Middle frontal gyrus (tissue), 1 donor: ENCODE results near the gene DCDC2.
"Not testable (repeated sequence)": the region's sequence is repeated elsewhere in the genome, so short reads cannot be mapped to it uniquely, and the experiment has no call there.

Experiments used
- DNase-seq: peaks from one replicate; pipeline ENCODE4 v3.0.0-alpha.2; 2015; ENCODE audit warnings: low spot score; ENCODE audit errors: extremely low spot score

The DCDC2 gene

DNA sequence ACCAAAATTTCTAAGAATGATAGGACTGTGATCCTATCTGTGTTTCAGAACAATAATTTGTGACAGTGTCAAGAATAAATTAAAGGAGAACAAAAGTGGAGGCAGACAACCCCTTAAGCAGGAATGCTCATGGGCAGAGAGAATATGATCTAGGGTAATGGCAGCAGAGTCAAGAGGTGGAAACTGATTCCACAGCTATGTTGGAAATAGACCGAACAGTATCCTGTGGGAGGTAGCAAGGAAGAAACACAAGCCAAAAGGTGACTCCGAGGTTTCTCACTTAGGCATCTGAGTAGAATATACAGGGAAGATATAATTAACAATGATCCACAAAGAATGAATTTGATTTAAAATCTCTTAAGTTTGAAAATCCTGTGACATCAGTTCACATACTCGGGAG, 131.3 kb downstream of the DCDC2 start:
- no peak for DNase-seq

DNA sequence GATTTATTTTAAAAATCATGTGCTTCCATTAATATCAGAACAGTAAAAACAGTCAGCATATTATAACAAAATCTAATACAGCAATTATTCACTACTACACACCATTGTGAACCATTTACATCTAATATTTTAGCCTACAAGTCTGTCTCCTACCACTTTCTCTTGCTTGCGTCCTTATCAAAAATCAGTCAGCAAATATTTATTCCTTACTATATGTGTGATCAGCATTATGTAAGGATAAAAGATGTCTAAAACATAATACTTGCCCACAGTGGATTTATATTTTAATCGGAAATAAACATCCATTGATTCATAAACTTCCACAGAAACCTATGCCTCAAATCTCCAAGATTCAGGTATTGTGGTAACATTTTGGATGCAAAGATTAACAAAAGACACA, 132.0 kb downstream of the DCDC2 start:
- DNase-seq, result no peak

DNA sequence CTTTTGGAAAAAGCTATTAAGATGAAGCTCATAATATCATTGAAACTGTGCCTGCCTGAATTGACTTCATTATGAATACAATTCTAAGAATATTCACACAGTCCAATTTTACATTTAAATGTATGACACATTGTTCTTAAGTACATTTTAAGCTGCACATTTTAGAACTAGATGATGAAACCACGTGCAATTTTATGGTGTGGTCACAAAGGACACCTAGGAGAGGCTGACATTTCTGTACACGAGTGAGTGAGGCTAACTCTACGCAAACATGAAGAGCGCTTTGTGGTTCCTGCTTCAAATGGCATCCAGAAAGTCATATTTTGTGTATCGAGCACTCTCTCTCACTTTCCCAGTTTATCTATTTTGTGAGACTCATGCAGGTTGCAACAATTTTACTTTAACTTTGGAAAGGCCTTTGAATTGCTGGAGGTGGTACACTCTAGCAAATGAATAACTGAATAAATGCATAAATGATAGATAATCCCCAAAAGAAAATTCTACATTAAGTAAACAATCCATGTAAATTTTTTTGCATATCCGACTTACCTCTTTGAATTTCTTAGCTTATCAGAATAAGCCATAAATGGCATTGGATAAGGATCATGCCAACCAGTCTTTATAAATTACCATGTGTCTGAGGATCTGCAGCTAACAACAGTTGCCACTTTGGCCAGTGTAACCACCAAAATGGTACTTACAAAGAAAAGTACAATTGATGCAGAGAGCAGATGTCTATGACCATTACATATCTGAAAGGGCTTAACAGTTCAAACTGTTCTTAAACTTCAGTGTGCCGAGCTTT, 134.5 kb downstream of the DCDC2 start:
- no peak for DNase-seq

DNA sequence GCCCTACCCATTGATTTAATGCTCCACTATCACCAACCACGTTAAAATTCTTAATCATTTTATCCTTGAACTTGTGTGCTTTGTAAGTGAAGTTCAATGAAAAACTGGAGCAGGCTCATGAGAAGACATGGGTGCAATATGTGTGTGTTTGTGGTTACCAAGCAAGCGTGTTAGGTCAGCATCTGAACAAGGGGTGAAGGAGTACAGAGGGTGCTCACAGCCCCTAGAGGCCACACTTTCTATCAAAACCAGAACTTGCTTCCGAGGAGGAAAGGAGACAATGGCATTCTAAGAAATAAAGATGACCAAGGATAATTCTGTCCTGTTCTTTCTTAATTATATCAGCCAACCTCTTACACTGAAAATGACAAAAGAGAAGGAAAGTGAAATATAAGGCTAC, 138.2 kb downstream of the DCDC2 start:
- no peak for DNase-seq

DNA sequence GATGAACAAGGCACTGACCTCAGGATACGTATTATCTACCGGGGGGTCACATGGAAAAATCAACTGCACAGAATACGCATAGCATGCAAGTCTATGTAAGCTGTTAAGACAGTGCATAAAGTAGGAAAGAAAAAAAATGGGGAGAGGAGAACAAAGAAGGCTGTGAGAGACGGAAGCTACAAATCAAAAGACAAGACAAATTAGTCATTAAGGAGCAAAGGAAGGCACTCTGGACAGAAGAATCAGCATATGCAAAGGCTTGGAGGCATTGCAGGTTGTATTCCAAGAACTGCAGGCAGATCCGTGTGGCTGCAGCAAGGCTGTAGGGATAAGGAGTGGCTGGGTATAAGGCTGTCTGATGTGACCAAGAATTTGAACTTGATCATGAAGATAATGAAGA, 142.9 kb downstream of the DCDC2 start:
- DNase-seq, result no peak

DNA sequence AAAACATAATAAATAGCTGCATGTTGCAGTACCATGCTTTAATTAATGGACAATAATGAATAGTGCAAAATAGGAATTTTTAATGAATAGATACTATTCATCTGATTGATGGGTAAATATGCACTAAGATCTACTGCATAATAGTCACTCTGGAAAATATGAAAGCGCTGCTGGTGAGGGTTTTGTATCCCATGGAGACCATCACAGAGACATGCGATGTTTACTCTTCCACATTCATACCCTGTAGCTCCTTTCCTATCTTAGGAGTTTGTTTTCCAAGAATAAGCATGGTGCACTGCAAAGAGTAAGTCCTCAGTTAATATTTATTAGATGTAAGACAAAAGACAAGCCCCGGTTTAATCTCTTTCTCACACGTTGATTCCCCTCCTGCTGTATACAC, 150.4 kb downstream of the DCDC2 start:
- no peak for DNase-seq

DNA sequence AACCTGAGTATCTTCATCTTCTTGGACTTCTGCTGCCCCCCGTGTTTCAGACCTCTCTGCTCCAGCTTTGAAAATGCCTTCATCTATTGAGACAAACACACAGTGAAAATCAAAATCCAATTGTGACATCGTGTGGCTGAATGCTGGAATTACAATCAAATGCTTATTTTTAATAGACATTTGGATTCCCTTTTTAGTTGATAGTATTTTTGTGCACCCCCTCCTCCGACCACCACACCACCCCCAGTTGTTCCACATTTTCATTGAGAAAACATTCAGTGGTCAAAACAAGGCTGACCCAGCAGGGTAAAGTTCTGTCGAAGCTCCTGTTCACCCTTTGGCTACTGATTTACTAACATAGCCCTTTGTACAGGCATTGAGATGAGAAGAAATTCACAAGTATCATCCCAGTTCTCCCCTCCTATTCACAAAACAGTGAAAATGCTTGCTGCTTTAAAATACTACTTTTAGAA, 152.8 kb downstream of the DCDC2 start:
- no peak for DNase-seq

DNA sequence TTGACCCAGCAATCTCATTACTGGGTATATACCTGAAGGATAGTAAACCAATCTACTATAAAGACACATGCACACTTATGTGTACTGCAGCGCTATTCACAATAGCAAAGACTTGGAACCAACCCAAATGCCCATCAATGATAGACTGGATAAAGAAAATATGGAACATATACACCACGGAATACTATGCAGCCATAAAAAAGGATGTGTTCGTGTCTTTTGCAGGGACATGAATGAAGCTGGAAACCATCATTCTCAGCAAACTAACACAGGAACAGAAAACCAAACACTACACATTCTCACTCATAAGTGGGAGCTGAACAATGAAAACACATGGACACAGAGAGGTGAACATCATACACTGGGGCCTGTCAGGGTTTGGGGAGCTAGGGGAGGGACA, 153.7 kb downstream of the DCDC2 start:
- DNase-seq, result not testable (repeated sequence)

DNA sequence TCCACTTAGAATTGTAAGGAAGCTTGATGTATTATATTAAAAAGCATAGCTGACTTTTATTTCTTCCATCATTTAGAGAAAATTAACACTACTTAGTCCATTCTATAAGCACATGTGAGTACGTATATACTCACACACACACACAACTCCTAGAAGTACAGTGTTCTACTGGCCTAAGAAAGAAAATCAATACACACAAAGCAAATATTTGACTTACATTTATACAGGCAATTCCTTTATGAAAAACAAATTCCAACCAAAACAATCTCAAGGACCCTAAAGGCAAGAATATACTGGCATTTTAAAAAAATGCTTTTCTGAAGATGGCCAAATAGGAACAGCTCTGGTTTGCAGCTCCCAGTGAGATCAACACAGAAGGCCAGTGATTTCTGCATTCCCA, 160.0 kb downstream of the DCDC2 start:
- DNase-seq, result no peak

DNA sequence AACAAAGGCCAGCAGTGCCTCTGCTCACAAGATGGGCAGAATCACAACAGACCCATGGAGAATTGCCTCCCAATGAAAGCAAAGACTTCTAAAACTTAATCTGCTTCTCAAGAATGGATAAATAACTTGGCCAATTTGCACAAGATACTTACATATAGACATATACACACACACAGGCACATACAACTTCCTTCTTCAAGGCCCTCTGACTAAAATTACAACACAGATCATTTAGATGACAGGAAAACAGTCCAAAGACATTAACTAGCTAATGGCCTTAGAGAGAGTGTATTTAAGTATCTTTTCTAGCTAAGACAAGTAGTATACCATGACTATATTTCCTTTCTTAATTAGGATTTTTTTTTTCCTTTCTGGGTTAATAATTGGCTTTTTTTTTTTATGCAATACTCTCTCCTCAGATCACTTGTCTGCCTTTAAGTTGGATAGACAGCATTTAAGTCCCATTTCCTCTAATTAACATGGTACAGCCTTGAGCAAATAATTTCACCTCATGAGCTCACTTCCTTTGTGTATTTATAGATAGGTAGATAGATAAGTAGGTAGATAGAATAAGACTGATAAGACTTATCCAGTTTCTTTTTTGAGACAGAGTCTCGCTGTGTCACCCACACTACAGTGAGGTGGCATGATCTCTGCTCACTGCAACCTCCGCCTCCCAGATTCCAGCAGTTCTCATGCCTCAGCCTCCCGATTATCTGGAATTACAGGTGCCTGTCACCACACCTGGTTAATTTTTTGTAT, 161.8 kb downstream of the DCDC2 start:
- no peak for DNase-seq

DNA sequence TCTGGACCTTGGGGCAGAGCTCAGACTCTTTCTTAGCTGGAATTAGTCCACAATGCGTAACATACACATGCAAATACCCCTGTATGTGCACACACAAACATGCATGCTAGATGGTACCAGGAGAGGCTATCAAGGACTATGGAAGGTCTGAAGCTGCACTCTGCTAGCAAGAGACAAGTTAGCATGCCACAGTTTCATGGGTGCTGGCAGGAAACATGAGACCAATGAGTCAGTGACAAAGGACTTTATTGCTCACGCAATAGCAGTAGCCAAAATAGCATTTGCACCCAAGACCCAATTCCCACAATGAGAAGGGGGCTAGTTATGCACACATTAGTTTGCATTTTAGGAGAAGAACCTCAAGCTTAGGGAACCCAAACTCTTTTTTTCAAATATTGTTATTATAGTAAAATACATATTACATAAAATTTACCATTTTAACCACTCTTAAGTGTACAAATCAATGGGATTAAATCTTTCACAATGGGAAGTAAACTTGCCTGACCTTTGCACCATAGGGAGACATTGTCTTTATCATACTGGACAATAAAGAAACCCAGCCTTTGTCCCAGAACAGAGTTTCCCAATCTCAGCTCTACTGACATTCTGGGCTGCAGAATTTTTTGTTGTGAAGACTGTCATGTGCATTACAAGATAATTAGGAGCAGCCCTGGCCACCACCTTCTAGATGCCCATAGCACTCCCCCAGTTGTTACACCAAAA, 162.7 kb downstream of the DCDC2 start:
- no peak for DNase-seq

DNA sequence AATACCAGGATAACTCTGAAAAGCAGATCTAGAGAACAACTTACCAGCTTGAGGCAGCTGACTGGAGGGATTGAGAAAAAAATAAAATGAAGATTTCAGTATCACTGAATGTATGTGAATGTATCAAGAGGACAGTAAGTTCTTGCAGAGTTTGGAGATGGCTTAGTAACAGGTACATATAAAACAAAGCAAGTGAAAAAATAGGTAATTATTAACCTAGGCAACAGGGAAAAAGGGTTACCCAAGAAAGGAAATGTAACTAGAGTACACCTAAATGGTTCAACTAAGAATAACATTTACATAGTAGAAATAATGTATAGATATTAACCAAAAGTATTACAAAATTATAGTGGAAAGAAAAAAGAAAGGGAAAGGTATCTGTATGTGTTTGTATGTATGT, 164.5 kb downstream of the DCDC2 start:
- no peak for DNase-seq

DNA sequence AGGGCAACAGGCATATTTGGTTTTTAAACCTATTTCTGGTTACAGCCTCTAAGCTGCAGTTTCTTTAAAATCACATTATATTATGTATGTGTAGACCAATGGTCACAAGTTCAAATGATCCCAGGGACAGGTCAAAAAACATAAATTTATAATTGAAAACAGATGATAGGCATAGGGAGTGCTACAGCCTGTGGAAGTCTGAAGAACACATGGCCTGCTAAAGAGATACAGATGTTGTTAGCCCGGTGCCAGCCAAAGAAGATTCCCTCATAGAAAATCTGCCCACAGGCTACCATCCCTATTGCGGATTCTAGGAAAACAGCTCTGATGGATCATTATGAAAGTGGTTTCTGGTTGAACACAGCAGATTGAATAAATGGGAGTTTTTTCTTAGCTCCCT, 166.5 kb downstream of the DCDC2 start:
- no peak for DNase-seq

DNA sequence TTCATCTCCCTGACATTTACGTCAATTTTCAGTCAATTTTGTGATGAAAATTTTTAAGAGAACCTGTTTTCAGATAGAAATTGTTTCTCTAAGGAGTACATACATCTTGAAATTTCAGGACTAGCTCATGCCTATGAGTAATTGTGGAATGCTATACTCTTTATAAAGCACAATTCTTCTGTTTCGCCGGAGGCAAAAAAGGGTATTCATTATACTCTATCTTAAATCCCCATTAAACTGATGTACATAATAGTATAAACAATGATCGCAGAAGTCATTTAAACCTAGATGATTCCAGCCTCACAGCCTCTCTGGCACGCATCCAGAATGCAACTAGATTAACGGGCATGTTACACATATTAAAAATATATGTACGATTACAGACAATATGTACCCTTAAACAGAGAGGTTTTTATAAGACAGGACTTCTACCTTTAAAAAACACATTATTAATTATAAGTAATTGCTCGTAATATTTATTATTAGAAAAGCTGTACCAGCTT, 169.2 kb downstream of the DCDC2 start:
- no peak for DNase-seq

DNA sequence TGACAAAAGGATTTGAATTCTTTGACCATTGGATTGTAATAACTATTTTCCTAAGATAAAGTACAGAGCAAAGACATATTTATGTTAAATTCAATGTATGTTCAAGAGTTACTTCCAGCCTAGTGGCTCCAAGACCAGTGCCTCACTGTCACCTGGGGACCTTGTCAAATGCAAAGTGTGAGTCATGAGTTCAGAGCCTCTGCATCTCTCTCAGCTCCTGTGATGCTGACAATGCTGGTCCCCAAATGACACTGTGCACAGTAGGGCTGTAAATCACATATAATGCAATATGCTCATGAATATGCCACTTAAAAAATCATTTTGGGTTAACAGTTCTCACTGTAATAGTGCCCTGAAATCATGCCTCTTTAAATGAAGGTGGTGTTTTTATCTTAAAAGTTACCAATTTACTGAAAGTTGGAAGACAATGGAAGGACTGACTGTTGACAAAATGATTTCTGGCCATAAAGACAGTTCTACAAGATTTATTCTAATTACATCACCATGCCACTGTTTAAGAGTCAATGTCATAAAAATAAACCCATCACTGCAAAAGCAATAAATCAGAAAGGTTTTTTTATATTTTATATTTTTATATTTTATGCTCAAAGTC, 169.8 kb downstream of the DCDC2 start:
- no peak for DNase-seq

DNA sequence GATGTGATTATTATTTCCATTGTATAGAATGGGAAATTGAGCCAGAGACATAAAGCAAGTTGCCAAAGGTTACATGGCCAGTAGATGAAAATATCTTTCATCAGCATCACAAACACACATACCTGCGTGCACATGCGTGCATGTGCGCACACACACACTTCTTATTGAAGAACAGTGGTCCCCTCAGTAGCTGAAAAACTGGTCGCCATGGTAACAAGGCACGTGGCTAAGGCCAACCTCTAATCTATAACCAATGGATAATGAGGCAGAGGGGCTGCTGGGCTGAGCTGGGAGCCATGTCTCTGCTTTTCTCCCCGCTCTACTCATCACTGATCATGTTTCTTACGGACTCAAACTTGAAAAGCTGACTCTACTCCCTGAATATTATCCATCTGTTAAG, 171.5 kb downstream of the DCDC2 start:
- no peak for DNase-seq

DNA sequence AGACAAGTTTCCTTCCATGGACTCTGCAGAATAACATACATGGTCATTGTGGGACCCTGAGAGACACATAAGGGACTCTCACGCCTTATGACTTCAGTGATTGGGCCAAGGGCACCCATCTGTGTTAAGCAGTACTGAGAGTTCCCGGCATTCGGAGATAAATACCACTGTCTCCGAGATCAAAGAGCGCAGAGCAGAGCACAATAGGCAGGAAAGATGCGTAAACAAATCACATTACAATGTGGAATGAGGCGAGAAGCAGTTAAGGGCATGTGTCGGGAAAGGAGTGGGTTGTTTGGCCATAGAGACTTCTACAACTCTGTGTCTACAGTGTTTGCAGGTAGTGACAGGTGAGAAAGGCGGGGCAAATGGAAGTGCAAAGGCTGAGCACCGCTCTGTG, 174.3 kb downstream of the DCDC2 start:
- DNase-seq, result no peak

DNA sequence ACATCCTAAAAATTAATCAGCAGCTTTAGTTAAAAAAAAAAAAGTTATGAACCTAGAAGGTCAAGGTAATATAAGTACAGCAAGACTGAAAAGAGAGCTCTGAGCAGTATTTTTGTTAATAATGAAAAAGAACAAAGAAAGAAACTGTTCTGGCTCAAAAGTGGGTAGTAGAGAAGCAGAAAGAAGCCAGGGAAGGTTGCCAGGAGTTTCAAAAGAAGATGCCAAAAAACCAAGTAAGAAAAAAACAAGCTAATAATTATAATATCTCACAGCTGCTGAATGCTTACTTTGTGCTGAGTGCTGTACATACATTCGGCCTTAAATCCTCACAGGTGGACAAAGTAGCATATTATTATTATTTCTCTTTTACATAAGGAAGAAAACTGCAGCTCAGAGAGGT, 200.0 kb downstream of the DCDC2 start:
- no peak for DNase-seq

DNA sequence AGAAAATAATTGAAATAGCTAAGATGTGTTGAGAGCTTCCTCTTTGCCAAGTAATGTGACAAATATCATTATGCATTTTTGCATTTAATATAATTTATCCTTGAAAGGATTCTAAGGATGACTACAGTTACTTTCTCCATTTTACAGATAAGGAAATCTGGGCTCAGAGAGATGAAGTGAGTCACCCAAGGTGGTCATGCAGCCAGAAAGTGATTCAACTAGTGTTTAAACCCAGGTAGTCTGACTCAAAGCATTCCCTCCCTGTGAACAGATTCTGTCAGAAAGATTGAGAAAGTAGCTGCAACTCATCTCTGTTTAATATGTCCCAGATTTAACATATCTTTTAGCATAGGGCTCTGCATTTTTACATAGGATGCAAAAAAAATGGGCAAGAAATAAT, 203.7 kb downstream of the DCDC2 start:
- no peak for DNase-seq

DNA sequence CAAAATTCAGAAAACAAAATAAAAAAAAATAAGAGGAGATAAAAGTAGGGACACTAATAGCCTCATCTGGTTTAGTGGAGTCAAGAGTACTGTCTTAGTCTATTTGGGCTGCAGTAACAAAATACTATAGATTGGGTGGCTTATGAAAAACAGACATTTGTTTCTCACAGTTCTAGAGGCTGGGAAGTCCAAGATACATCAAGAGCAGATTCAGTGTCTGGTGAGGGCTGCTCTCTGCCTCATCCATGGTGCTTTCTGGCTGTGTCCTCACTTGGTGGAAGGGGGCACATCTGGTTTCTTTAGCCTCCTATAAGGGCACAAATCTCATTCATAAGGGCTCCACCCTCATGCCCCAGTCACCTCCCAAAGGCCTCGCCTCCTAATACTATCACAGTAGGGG, 205.8 kb downstream of the DCDC2 start:
- no peak for DNase-seq

DNA sequence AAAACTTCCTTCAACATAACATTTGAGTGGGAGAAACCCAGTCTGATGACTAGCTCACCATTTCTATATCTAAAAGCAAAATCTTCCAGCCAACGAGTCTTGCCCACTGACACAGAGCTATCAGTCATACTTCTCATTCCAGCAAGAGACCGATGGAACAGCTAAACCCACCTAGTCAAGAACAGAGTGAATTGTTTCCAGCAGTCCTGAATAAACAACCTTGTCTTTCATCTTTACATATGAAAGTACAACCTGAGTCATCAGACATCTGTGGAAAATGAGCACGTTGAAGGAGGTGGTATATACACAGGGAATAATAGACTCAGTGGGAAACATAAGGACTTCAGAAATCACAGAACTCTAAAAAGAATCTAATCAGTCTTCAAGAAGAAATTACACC, 208.0 kb downstream of the DCDC2 start:
- no peak for DNase-seq

DNA sequence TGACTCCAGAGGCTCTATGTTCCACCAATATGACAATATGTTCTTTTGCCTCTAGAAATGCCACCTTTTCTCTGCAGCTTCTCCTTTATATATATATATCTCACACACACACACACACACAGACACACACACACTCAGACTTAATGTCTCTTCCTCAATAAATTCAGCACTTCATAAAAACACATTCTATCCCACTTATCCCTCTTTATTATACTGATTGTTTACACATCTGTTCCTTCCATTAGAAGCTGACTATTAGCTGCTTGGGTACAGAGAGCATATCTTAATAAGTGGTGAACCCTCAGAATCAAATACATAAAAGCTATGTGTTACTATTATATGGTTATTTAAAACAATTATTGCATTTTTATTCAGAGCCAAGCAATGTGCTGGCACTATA, 208.6 kb downstream of the DCDC2 start:
- DNase-seq, result no peak
